MM.1S (cell line): Measurements from ENCODE around the gene PPP3R1.

ENCODE experiments used
- DNase-seq: peaks from one replicate; pipeline ENCODE4 v3.0.0-alpha.2; 2015
- H2AFZ ChIP-seq: fragments of 300-600 bp; sonication (generic); 2 replicates; pipeline ENCODE4 v1.6.0; 2016; ENCODE audit warnings: antibody characterized with exemption, low read length
- H3F3A ChIP-seq: fragments of 300-600 bp; sonication (generic); 2 replicates; pipeline ENCODE4 v1.6.1; 2016; ENCODE audit warnings: mild to moderate bottlenecking, antibody characterized with exemption, low read length, moderate library complexity, mixed read lengths; ENCODE audit not compliant: insufficient read depth
- H3K27ac ChIP-seq: fragments of 300-600 bp; sonication (generic); 2 replicates; pipeline ENCODE4 v1.5.1; 2016; ENCODE audit warnings: mild to moderate bottlenecking, low read length
- H3K27me3 ChIP-seq: fragments of 300-600 bp; sonication (generic); replicated peaks from 2 replicates; pipeline ENCODE4 v1.6.0; 2016; ENCODE audit warnings: low read length; ENCODE audit not compliant: insufficient read depth
- H3K36me3 ChIP-seq: fragments of 300-600 bp; sonication (generic); replicated peaks from 2 replicates; pipeline ENCODE4 v1.6.1; 2016; ENCODE audit warnings: mild to moderate bottlenecking, low read length, mixed read lengths; ENCODE audit not compliant: insufficient read depth
- H3K4me1 ChIP-seq: fragments of 300-600 bp; sonication (generic); 2 replicates; pipeline ENCODE4 v1.6.1; 2016; ENCODE audit warnings: low read length, mixed read lengths
- H3K4me2 ChIP-seq: fragments of 300-600 bp; sonication (generic); 2 replicates; pipeline ENCODE4 v1.6.0; 2016; ENCODE audit warnings: low read depth, low read length
- H3K4me3 ChIP-seq: fragments of 300-600 bp; sonication (generic); 2 replicates; pipeline ENCODE4 v1.5.1; 2016; ENCODE audit warnings: low read length, mixed read lengths
- H3K79me2 ChIP-seq: fragments of 300-600 bp; sonication (generic); 2 replicates; pipeline ENCODE4 v1.6.1; 2016; ENCODE audit warnings: mixed run types, low read length, mixed read lengths
- H3K9ac ChIP-seq: fragments of 300-600 bp; sonication (generic); 2 replicates; pipeline ENCODE4 v1.6.1; 2016; ENCODE audit warnings: low read length, mixed read lengths
- H3K9me2 ChIP-seq: fragments of 300-600 bp; sonication (generic); replicated peaks from 2 replicates; pipeline ENCODE4 v1.6.1; 2016; ENCODE audit warnings: mild to moderate bottlenecking, low read length, mixed read lengths; ENCODE audit not compliant: insufficient read depth
- H3K9me3 ChIP-seq: fragments of 300-600 bp; sonication (generic); replicated peaks from 2 replicates; pipeline ENCODE4 v1.6.1; 2016; ENCODE audit warnings: mild to moderate bottlenecking, low read length, mixed read lengths; ENCODE audit not compliant: insufficient read depth
- H4K20me1 ChIP-seq: fragments of 300-600 bp; sonication (generic); 2 replicates; pipeline ENCODE4 v1.6.1; 2016; ENCODE audit warnings: mild to moderate bottlenecking, low read length, moderate library complexity, mixed read lengths; ENCODE audit not compliant: insufficient read depth
- CTCF ChIP-seq: fragments of 300-600 bp; sonication (generic); IDR thresholded peaks from 2 replicates; pipeline ENCODE4 v1.5.1; 2016; ENCODE audit warnings: antibody characterized with exemption, low read length, mixed read lengths
- EZH2 ChIP-seq: fragments of 300-600 bp; sonication (generic); optimal IDR thresholded peaks from 2 replicates; pipeline ENCODE3; 2017; ENCODE audit warnings: low read depth, mild to moderate bottlenecking, antibody characterized with exemption, low read length, mixed read lengths
- EZH2phosphoT487 ChIP-seq: fragments of 300-600 bp; sonication (generic); IDR thresholded peaks from 2 replicates; pipeline ENCODE4 v1.6.1; 2018; ENCODE audit warnings: antibody characterized with exemption, low read length

Gene PPP3R1

GRCh38 chr2:68216454-68217310 is 35.6 kb downstream of the PPP3R1 start:
- Histone ChIP-seq H4K20me1 (peaks cover 32% of the 10 kb centered on the region), H3K79me2 (peaks cover 98% of the 10 kb centered on the region), H3K27me3 (no peaks in the 10 kb centered on the region), H3K9ac (no peak overlapping the region), H3K4me2 (no peak overlapping the region), H3K4me3 (no peak overlapping the region), H3K36me3 (no peaks in the 10 kb centered on the region), H3K4me1 (peaks cover 9% of the 10 kb centered on the region; the same call in 1 of the 2 replicates), H3K9me3 (no peaks in the 10 kb centered on the region), H3K27ac (no peak overlapping the region), H3F3A (no peaks in the 10 kb centered on the region), H2AFZ (no peak overlapping the region), H3K9me2 (no peaks in the 10 kb centered on the region)
- no peak for DNase-seq
- TF ChIP-seq EZH2, result no peak
- TF ChIP-seq EZH2phosphoT487, result no peak
- TF ChIP-seq CTCF, result no peak

- Histone ChIP-seq H3K27me3 (no peaks in the 10 kb centered on the region), H3F3A (no peaks in the 10 kb centered on the region), H3K4me1 (peaks cover 9% of the 10 kb centered on the region; the same call in 1 of the 2 replicates), H3K4me2 (no peak overlapping the region), H3K4me3 (no peak overlapping the region), H3K9me3 (no peaks in the 10 kb centered on the region), H2AFZ (no peak overlapping the region), H4K20me1 (peaks cover 27% of the 10 kb centered on the region), H3K9me2 (no peaks in the 10 kb centered on the region), H3K27ac (no peak overlapping the region), H3K36me3 (no peaks in the 10 kb centered on the region), H3K9ac (no peak overlapping the region), H3K79me2 (peaks cover 96% of the 10 kb centered on the region)
- TF ChIP-seq EZH2phosphoT487, result no peak
- TF ChIP-seq EZH2, result no peak
- no peak for TF ChIP-seq CTCF
- no peak for DNase-seq
Measured at GRCh38 chr2:68214381-68214780, 38.0 kb downstream of the PPP3R1 start.

GRCh38 chr2:68206793-68207192 is 45.5 kb downstream of the PPP3R1 start:
- no peaks in the 10 kb centered on the region for H3K9me2 ChIP-seq
- H3K4me3 ChIP-seq, result no peak overlapping the region
- no peak overlapping the region for H3K9ac ChIP-seq
- H3K4me2 ChIP-seq, result no peak overlapping the region
- H3F3A ChIP-seq, result peaks cover 23% of the 10 kb centered on the region
- H3K27me3 ChIP-seq, result no peaks in the 10 kb centered on the region
- no peaks in the 10 kb centered on the region for H3K9me3 ChIP-seq
- H3K27ac ChIP-seq, result no peak overlapping the region
- no peak for DNase-seq
- peaks cover 4% of the 10 kb centered on the region; the same call in 1 of the 2 replicates for H4K20me1 ChIP-seq
- peaks cover 16% of the 10 kb centered on the region for H3K4me1 ChIP-seq
- H3K79me2 ChIP-seq, result peaks cover 83% of the 10 kb centered on the region
- no peaks in the 10 kb centered on the region for H3K36me3 ChIP-seq
- no peak for TF ChIP-seq EZH2phosphoT487
- no peak for TF ChIP-seq EZH2
- TF ChIP-seq CTCF, result no peak
- H2AFZ ChIP-seq, result no peak overlapping the region
